GM19463 (cell line): ENCODE measurements around the gene TCP10L.

Source experiments
- ATAC-seq: cut with Tn5 transposase; IDR thresholded peaks from one replicate; pipeline ENCODE4 v1.9.1; 2021; ENCODE audit warnings: mild to moderate bottlenecking, moderate library complexity; ENCODE audit not compliant: unreplicated experiment

Gene TCP10L

DNA sequence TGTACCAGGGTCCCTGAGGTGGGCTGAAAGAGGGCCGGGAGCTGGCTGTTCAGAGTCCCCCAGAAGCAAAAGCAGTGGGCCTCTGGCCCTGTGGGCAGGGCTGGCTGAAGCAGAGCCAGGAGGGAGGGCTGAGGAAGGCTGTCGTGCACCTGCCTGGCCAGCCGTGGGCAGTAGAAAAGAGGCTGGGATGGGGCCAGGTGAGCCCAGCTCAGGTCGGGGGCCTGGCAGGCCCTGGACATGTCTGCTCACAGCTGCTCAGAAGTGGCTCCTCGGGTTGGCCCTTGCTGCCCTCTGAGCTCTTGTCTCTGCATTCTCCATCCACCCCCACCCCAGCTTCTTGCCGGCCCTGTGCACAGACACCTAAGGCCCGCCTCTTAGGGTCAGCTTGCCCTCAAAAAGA lies 60.0 kb downstream of the TCP10L start:
- ATAC-seq, result no peak

DNA sequence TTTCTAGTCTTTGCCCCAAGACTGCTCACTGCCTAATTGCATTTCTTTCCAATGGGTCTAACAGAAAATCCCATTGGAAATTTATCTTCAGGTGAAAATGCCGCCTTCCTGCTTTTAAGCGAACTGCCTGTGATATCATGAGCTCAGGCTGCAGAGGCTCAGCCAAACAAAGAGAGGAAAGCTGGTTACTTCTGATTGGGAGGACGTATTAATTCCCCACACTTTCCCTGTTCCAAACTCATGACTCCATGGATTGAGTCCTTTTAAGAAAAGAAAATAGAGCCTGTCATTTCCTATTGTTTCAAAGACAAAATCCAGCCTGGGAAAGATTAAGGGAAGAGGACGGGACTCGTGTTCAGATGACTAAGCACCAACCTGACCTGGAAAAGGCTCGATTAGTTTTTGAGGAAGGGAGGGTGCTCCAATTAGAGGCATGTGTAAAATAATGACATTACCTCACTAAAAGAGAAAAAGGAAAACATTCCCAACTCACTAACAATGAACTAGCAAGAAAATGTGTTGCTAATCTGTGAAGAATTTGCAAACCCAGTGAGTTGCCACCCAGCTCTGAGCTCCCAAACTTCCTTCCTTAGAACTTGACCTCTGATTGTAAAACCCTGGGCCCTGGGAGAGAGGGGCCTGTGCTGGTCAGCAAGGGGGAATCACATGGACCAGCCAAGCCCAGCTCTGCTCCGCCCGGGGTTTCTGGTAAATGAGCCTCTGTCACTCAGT lies 61.2 kb downstream of the TCP10L start:
- no peak for ATAC-seq
